KOPT-K1 (cell line): ENCODE measurements around the gene TNFRSF1B.

Source experiments
- H3K27ac ChIP-seq: fragments of 200-600 bp; sonication (generic); 2 replicates; pipeline ENCODE4 v1.5.1; 2016; ENCODE audit warnings: antibody characterized with exemption, mild to moderate bottlenecking, low read depth, low read length; ENCODE audit not compliant: poor library complexity, severe bottlenecking
- H3K36me3 ChIP-seq: fragments of 200-600 bp; sonication (generic); 2 replicates; pipeline ENCODE4 v1.5.1; 2017; ENCODE audit warnings: antibody characterized with exemption, mild to moderate bottlenecking, low read length, moderate library complexity; ENCODE audit not compliant: insufficient read depth
- H3K9me3 ChIP-seq: fragments of 200-600 bp; sonication (generic); 2 replicates; pipeline ENCODE4 v1.5.1; 2017; ENCODE audit warnings: antibody characterized with exemption, low read length, mild to moderate bottlenecking; ENCODE audit not compliant: insufficient read depth, poor library complexity, severe bottlenecking

Gene TNFRSF1B

DNA sequence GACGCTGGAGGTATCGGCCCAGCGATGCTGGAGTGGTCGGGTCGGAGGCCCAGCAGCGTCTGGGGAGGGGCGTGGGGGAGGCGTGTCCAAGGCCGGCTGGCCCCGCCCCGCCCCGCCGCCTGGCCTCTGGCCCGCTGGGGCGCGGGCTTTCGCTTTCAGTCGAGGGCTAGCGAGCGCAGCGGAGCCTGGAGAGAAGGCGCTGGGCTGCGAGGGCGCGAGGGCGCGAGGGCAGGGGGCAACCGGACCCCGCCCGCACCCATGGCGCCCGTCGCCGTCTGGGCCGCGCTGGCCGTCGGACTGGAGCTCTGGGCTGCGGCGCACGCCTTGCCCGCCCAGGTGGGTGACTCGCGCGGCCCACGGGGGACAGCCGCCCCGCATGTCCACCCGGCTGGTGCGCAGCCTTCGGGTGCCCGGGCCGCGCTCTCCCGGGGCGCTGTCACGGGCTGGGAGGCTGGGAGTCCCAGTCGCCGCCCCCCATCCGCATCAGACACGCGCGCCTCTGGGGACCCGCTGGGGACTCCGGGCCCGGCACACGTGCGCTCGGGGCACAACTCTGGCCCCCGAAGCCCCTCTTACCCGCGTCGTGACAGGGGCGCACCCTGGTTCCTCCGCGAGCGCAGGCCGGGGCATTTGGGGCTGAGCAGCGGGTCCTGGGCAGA is at the start of gene TNFRSF1B:
Gene TNFRSF1B (plus strand): TSS at position 158 of the 659 bp plus-strand sequence. CDS start 101 bp downstream, at position 259.
- H3K27ac ChIP-seq: no peak within 1 kb of the TSS

DNA sequence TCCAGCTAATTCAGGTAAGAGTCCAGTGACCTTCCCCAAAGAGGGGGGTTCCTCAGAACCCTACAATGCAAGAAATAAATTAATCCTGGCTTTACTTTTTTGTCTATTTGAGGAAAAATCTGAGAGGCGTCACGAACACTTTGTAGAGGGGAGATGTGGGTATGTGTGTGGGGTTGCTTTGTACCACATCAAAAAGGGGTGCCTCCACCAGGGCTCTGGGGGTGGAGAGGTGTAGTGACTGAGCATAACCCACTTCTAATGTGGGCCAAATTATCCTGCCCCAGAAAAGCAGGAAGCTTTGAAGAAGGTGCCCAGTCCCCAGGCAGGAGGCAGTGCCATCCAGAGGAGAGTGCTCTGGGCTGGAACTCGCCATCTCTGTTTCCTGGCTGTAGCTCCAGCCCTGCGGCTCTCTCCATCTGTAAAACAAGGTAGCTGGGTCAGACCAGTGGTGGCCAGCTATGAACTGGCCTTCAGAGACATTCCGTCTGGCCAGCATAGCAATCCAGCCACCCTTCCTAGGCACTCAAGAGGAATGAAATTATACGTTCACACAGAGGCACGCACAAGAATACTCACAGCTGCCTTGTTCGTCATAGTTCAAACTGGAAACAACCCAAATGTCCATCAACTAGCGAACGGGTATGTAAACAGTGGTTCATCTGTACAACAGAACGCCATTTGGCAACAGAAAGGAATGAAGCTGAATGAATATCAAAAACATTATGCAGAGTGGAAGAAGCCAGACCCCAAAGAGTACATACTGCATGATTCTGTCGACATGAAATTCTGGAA is 45.4 kb upstream of the TNFRSF1B start:
- Histone ChIP-seq H3K27ac (no peak overlapping the region), H3K36me3 (peaks cover 18% of the 10 kb centered on the region; the same call in 1 of the 2 replicates), H3K9me3 (no peaks in the 10 kb centered on the region)

More for the DNA sequence above, at the start of gene TNFRSF1B:
- Histone ChIP-seq H3K36me3 (no peaks in the 10 kb centered on the region), H3K9me3 (no peaks in the 10 kb centered on the region)

DNA sequence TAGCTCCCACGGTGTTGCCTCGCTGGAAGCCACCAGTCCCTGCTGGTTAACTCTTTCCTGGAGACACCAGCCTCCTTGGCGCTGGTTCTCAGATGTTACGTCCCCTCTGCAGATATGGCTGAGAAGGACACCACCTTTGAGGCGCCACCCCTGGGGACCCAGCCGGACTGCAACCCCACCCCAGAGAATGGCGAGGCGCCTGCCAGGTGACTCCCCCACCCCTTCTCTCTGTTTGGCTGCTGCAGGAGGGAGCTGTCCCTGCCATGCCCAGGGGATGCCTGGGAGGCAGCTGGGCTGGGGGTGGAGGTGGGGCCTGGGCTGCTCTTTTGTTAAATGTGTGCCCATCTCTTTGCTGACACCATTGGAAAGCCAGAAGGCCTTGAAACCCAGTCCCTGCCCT is 43.6 kb upstream of the TNFRSF1B start:
- Histone ChIP-seq H3K27ac (no peak overlapping the region), H3K36me3 (peaks cover 11% of the 10 kb centered on the region; the same call in 1 of the 2 replicates), H3K9me3 (no peaks in the 10 kb centered on the region)

DNA sequence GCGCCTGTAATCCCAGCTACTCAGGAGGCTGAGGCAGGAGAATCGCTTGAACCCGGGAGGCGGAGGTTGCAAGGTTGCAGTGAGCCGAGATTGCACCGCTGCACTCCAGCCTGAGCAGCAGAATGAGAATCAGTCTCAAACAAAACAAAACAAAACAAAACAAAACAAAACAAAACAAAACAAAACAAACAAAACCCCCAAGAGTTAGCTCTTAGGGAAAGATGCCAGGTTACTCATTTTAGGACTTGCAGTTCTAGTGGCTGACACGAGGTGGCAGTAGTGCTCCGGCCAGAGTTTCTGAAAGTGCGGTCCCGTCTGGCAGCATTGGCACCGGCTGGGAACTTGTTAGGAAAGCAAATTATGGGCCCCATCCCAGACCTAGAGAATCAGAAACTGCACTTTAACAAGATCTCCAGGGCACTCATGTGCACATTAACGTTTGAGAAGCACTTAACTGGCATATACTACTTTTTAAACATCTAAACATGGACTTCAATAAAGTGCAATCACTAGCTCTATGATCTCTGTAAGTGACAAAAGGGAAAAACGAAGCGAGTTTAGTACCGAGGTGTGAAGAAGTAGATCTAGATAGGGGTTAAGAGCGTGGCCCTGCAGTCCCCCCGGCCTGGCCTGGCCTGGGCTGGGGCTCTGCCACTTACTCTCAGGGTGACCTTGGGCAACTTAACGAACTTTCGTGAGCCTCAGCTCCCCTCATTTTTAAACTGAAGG is 41.9 kb upstream of the TNFRSF1B start:
- peaks cover 11% of the 10 kb centered on the region; the same call in 1 of the 2 replicates for H3K36me3 ChIP-seq
- no peak overlapping the region for H3K27ac ChIP-seq
- no peaks in the 10 kb centered on the region for H3K9me3 ChIP-seq

DNA sequence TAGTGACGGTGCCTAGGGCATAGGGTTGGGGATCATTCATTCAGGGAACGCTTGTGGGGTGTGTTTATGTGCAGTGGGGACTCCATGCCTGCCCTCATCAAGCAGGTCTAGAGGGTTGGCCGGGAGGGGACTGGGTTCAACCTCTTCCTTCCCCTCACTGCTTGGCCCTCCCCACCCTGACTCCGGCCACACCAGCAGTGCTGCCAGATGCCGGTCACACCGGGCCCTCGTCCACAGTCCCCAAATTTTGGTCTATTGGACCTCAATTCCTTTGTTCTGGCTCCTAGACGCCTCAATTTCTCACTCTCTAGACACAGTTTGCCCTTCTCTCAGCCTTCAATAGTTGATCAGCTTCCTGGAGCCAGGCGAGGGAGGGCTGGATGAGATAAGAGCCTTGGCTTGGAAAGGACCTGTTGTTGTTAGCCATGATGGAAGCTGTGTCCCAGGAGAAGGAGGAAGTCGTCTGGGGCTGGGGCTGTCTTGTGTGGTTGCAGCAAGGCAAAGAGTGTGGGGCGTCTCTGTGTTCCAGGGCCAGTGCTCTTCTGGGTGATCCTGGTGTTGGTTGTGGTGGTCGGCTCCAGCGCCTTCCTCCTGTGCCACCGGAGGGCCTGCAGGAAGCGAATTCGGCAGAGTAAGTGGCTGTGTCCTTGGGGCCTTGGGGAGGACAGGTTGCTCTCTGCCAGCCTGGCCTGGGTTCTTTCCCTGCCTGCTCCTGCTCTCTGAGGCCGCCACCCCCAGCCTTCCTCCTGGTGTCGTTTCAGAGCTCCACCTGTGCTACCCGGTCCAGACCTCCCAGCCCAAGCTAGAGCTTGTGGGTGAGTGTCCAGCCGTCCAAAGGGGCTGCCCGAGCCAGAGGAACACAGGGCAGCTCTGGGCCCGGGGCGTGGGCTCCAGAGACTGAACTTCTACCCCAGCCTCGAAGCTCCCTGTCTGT is 41.1 kb upstream of the TNFRSF1B start:
- Histone ChIP-seq H3K27ac (no peak overlapping the region), H3K36me3 (peaks cover 9% of the 10 kb centered on the region; the same call in 1 of the 2 replicates), H3K9me3 (no peaks in the 10 kb centered on the region)

DNA sequence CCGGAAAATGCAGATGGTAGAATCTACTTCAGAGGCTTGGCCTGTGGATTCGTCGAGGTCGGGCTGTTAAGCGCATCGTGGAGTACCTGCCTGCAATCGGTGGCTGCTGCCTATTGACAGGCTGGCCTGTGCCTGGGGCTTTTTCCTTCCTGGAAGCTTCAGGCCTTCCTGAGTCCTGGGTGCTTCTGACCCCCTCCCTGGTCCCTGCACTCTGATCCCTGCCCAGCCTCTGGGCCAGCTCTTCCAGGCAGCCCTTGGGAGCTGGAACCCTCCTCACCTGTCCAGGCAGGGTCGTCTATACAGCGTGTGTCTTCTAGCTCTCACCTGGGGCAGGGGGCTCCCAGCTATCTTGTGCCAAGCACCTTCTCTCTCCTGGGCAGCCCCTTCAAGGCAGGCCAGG is 40.0 kb upstream of the TNFRSF1B start:
- no peak overlapping the region for H3K27ac ChIP-seq
- H3K36me3 ChIP-seq: peaks cover 6% of the 10 kb centered on the region; the same call in 1 of the 2 replicates
- H3K9me3 ChIP-seq: no peaks in the 10 kb centered on the region

DNA sequence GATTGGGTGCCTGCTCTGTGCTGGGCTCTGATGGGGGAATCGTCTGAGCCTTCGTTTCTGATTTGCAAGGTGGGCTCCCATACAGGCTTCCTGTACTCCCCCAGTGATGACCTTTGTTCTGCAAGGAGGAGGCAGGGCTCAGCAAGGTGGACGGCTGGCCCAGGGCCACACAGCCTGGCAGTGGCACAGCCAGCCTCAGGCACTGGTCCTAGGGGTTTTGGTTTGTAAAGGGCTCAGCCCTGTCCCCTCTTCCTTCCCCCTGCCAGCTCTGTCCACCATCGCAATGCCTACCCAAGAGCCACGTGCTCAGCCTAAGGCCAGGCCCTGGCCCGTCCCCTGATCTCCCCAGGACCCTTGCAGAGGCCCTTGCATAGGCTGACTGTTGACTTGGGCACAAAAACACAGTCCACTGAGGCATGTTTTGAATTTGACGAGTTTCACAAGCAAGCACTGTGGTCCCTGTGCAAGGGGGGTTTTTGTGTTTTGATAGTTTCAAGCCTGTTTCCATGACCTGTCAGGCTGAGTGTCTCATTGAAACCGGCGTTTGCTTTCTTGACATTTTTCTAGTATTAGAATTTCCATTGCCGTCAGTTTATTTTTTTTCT is 39.5 kb upstream of the TNFRSF1B start:
- Histone ChIP-seq H3K9me3 (no peaks in the 10 kb centered on the region), H3K27ac (no peak overlapping the region), H3K36me3 (peaks cover 6% of the 10 kb centered on the region; the same call in 1 of the 2 replicates)

DNA sequence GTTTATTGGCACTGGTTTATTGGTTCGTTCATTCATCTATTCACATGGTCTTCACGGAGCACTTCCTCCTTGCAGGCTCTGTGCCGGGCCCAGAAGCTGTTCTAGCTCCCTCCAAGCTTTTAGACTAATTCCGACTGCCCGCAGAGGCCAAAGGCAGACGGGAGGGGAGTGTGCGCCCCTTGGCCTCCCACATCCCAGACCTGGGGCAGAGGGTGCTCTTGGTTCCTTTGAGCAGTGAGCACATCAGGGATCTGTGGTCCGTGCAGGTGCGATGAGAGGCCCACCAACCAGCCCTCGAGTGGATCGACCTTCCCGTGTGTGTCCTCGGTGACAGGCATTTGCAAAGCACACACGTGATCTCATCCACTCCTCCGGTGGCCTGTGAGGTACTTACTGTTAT is 38.7 kb upstream of the TNFRSF1B start:
- H3K36me3 ChIP-seq: peaks cover 6% of the 10 kb centered on the region; the same call in 1 of the 2 replicates
- H3K9me3 ChIP-seq: no peaks in the 10 kb centered on the region
- H3K27ac ChIP-seq: no peak overlapping the region

DNA sequence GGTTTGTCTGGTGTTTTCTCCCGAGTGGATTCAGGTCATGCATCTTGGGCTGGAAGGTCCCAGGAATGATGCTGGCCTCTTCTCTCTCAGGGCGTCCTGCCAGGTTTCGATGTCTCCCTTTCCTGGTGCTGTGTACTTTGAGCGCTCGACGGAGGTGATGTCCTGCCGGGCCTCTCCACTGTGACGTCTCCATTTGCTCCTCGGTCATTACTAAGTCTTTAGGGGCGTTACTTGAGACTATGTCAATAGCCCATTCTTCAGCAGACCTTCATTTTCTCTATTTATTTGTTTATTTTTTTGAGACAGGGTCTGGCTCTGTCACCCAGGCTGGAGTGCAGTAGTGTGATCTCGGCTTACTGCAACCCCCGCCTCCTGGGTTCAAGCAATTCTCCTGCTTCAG is 37.2 kb upstream of the TNFRSF1B start:
- Histone ChIP-seq H3K9me3 (no peaks in the 10 kb centered on the region), H3K27ac (no peak overlapping the region), H3K36me3 (peaks cover 6% of the 10 kb centered on the region; the same call in 1 of the 2 replicates)

DNA sequence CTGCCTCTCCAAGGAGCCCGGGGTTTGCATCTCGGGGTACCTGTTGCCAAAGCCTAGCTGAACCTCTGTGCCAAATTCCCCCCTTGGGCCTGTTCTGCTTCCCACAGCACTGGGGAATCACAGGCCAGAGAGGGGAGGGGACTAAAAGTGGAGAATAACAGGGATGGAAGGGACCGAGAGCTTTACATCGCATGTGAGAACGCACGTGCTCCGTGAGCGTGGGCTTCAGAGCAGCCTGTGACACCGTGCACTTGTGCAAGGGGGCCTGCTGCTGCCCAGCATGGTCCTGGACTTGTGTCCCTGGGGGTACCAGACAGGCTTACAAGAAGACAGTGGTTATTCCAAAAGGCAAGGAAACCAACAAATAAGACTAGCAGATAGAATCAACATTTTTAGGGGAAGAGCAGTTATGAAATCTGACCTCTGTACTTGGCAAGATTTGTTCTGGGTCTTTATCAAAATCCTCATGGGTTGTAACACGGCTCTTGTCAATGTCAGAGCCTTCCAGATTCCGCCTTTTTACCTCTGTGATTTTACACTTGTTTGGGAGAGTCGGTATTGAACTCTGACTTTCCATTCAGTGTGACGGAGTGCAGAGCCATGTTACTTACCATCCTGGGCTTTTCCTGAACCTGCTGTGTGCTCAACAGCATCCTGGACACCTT is 36.2 kb upstream of the TNFRSF1B start:
- no peaks in the 10 kb centered on the region for H3K9me3 ChIP-seq
- no peak overlapping the region for H3K27ac ChIP-seq
- peaks cover 6% of the 10 kb centered on the region; the same call in 1 of the 2 replicates for H3K36me3 ChIP-seq

DNA sequence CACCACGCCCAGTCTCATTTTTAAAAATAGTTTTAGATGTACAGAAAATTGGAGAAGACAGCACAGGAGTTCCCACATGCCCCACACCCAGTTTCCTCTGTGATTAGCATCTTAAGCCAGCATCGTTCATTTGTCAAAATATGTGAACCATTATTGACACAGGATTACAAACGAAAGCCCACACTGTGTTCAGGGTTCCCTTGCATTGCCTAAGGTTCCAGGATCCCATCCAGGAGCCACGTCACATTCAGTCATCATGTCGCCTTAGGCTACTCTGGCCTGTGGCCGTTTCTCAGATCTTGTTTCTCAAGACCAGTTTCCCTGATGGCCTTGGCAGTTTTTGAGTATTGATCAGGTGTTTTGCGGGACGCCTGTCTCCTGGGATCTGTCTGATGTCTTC is 34.7 kb upstream of the TNFRSF1B start:
- Histone ChIP-seq H3K9me3 (no peaks in the 10 kb centered on the region), H3K36me3 (peaks cover 6% of the 10 kb centered on the region; the same call in 1 of the 2 replicates), H3K27ac (no peak overlapping the region)

DNA sequence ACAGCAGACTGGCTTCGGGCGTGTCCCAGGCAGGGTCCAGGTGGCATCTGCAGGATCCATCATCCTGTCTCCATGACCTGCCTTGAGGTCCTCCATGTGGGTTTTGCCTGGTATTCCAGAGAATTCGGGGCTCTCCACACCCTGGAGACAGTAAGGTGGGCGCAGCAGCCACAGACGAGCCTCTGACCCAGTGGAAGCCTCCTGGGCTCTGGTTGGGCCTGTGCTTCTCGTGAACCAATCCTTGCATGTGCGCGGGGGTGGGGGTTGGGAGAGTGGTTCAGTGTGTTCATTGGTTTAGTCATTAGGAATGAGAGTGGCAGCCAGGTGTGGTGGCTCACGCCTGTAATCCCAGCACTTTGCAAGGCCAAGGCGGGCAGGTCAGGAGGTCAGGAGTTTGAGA is 32.1 kb upstream of the TNFRSF1B start:
- no peak overlapping the region for H3K27ac ChIP-seq
- no peaks in the 10 kb centered on the region for H3K9me3 ChIP-seq
- H3K36me3 ChIP-seq: no peaks in the 10 kb centered on the region

DNA sequence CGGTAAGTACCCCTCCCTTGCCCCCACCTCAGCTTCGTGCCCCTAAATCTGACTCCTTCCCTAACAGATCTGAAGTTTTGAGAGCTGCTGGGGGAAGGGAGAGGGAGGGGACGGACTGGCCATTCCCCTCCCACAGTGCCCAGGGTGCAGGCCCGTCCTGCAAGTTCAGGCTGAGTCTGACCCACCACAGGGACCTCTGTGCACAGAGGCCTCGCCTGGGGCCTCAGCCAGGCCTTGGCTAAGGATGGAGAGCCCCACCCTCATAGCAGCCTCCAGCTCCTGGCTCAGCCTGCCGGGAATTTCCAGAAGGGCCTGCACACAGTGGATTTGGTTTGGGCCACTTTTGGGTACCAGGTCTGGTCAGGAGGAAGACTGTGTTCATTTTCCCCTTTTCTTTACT is 31.2 kb upstream of the TNFRSF1B start:
- Histone ChIP-seq H3K27ac (no peak overlapping the region), H3K9me3 (no peaks in the 10 kb centered on the region), H3K36me3 (no peaks in the 10 kb centered on the region)
